IMR-90 (cell line): Measurements from ENCODE around the gene COL28A1. TPM values are rescaled to one million over a fixed set of nuclear protein-coding genes. Genes with fewer than 3 reads are reported as not detected.

Experiments used
- ATAC-seq: fragments of 200-7000 bp; cut with Tn5 transposase; 2 replicates; pipeline ENCODE4 v1.9.1; 2020; ENCODE audit warnings: low read depth, mild to moderate bottlenecking, moderate library complexity
- BruUV-seq: library from RNA; stranded (reverse); fragments of 400-500 nt; replicated peaks from 2 replicates; lab custom pipeline; 2021; lab: Mats Ljungman, UMichigan
- CTCF ChIA-PET: fragments of 300-600 bp; formaldehyde crosslinking; extraction: SDS; loops from one replicate; lab custom pipeline; 2021; ENCODE audit warnings: antibody characterized with exemption; lab: Yijun Ruan, JAX
- POLR2A ChIA-PET: fragments of 300-600 bp; sonication (Branson Sonifier 250); formaldehyde crosslinking; loops from one replicate; lab custom pipeline; 2022; ENCODE audit warnings: antibody characterized with exemption; ENCODE audit not compliant: unreplicated experiment; lab: Charles Lee
- DNase-seq: peaks from one replicate; pipeline ENCODE4 v3.0.0; 2013
- H2AFZ ChIP-seq: replicated peaks from 2 replicates; pipeline ENCODE3; 2013; ENCODE audit warnings: low read length, mild to moderate bottlenecking; ENCODE audit not compliant: poor library complexity
- H2AK5ac ChIP-seq: 2 replicates; pipeline ENCODE4 v1.6.1; 2013; ENCODE audit warnings: low read depth, low read length, inconsistent platforms
- H2AK9ac ChIP-seq: replicated peaks from 2 replicates; pipeline ENCODE3; 2013; ENCODE audit warnings: mild to moderate bottlenecking, low read depth, low read length, moderate library complexity; ENCODE audit not compliant: poor library complexity
- H2BK120ac ChIP-seq: 2 replicates; pipeline ENCODE4 v1.6.1; 2013; ENCODE audit warnings: low read depth, low read length, inconsistent platforms
- H2BK15ac ChIP-seq: 3 replicates; pipeline ENCODE4 v1.6.1; 2013; ENCODE audit warnings: low read depth, low read length, inconsistent platforms
- H2BK20ac ChIP-seq: 2 replicates; pipeline ENCODE4 v1.6.1; 2013; ENCODE audit warnings: low read depth, mild to moderate bottlenecking, inconsistent platforms, low read length, moderate library complexity
- H2BK5ac ChIP-seq: 2 replicates; pipeline ENCODE4 v1.6.1; 2013; ENCODE audit warnings: mild to moderate bottlenecking, low read depth, low read length, inconsistent platforms; ENCODE audit not compliant: poor library complexity, severe bottlenecking
- H3K14ac ChIP-seq: replicated peaks from 2 replicates; pipeline ENCODE4 v1.6.1; 2013; ENCODE audit warnings: low read depth, low read length, inconsistent platforms
- H3K18ac ChIP-seq: 2 replicates; pipeline ENCODE4 v1.6.1; 2013; ENCODE audit warnings: low read depth, low read length, control low read depth
- H3K23ac ChIP-seq: 2 replicates; pipeline ENCODE4 v1.6.1; 2013; ENCODE audit warnings: low read depth, low read length, inconsistent platforms
- H3K27ac ChIP-seq: 2 replicates; pipeline ENCODE4 v1.5.1; 2013; ENCODE audit warnings: mild to moderate bottlenecking, control low read depth, low read length; ENCODE audit not compliant: insufficient read depth
- H3K27me3 ChIP-seq: 2 replicates; pipeline ENCODE4 v1.6.1; 2013; ENCODE audit warnings: low read length; ENCODE audit not compliant: control insufficient read depth, insufficient read depth
- H3K36me3 ChIP-seq: 2 replicates; pipeline ENCODE4 v1.6.1; 2013; ENCODE audit warnings: low read length, mixed read lengths; ENCODE audit not compliant: control insufficient read depth, insufficient read depth
- H3K4ac ChIP-seq: 2 replicates; pipeline ENCODE4 v1.6.1; 2013; ENCODE audit warnings: low read depth, low read length, inconsistent platforms
- H3K4me1 ChIP-seq: 2 replicates; pipeline ENCODE4 v1.6.1; 2013; ENCODE audit warnings: low read length, mixed read lengths; ENCODE audit not compliant: control insufficient read depth, insufficient read depth
- H3K4me2 ChIP-seq: 2 replicates; pipeline ENCODE4 v1.6.1; 2013; ENCODE audit warnings: low read depth, mild to moderate bottlenecking, control low read depth, low read length, moderate library complexity
- H3K4me3 ChIP-seq: 2 replicates; pipeline ENCODE4 v1.5.1; 2013; ENCODE audit warnings: low read depth, mild to moderate bottlenecking, control low read depth, low read length, moderate library complexity; ENCODE audit not compliant: insufficient read depth
- H3K56ac ChIP-seq: 2 replicates; pipeline ENCODE4 v1.6.1; 2013; ENCODE audit warnings: low read length, inconsistent platforms; ENCODE audit not compliant: insufficient read depth; ENCODE audit errors: extremely low read depth
- H3K79me1 ChIP-seq, 2 experiments: 2 replicates each; pipeline ENCODE4 v1.6.1; 2013; ENCODE audit warnings: low read length in 2 of 2, inconsistent platforms in 1 of 2, low read depth in 1 of 2
- H3K9ac ChIP-seq: 2 replicates; pipeline ENCODE4 v1.6.1; 2013; ENCODE audit warnings: low read depth, low read length, control low read depth
- H3K9me1 ChIP-seq: 2 replicates; pipeline ENCODE4 v1.6.1; 2013; ENCODE audit warnings: low read length, inconsistent platforms; ENCODE audit not compliant: insufficient read depth
- H3K9me3 ChIP-seq: 2 replicates; pipeline ENCODE4 v1.6.1; 2013; ENCODE audit warnings: low read length; ENCODE audit not compliant: control insufficient read depth, insufficient read depth
- H4K20me1 ChIP-seq: 2 replicates; pipeline ENCODE4 v1.6.1; 2013; ENCODE audit warnings: low read length, inconsistent platforms; ENCODE audit not compliant: insufficient read depth
- H4K5ac ChIP-seq: 2 replicates; pipeline ENCODE4 v1.6.1; 2013; ENCODE audit warnings: mild to moderate bottlenecking, low read depth, low read length, control low read depth
- H4K8ac ChIP-seq, 2 experiments: 2 replicates each; pipeline ENCODE4 v1.6.1; 2013; ENCODE audit warnings: low read depth in 2 of 2, low read length in 2 of 2, control low read depth in 1 of 2, inconsistent platforms in 1 of 2
- H4K91ac ChIP-seq: 2 replicates; pipeline ENCODE4 v1.6.1; 2013; ENCODE audit warnings: low read depth, low read length, inconsistent platforms; ENCODE audit not compliant: insufficient read depth
- ELK1 ChIP-seq: fragments of 150-350 bp; IDR thresholded peaks from 2 replicates; pipeline ENCODE4 v1.6.1; 2016; ENCODE audit warnings: low read depth, mild to moderate bottlenecking, low read length, moderate library complexity, borderline replicate concordance
- MAFK ChIP-seq: IDR thresholded peaks from 2 replicates; pipeline ENCODE4 v1.6.1; 2012; ENCODE audit warnings: low read depth, low read length, improper control_type of control experiment
- WGBS, 2 experiments: methylation state at CpG; one replicate each; pipeline versions ENCODE4 v1.1.5 to v1.1.7; 2013; ENCODE audit warnings: missing lambda C conversion rate in 2 of 2; ENCODE audit not compliant: insufficient read length in 1 of 2; ENCODE audit errors: extremely low coverage in 2 of 2; 5-methylcytosine and 5-hydroxymethylcytosine counted together
- dilution Hi-C: fragments of 300-500 bp; cut with HindIII; formaldehyde crosslinking; loops from one replicate; pipeline ENCODE4 v1.14.3; 2018; ENCODE audit warnings: low sequenced_read_pairs; ENCODE audit not compliant: unreplicated experiment
- in situ Hi-C: fragments of 300-500 bp; cut with MboI; formaldehyde crosslinking; loops from 3 replicates; pipeline ENCODE4 v1.14.3; 2019; ENCODE audit warnings: low sequenced_read_pairs, inconsistent platforms, mixed read lengths
- intact Hi-C: fragments of 100-400 bp; cut with micrococcal nuclease; formaldehyde crosslinking; loops from 2 replicates; pipeline ENCODE4 v1.10.0; 2022
- polyA plus RNA-seq, 3 experiments: library from polyadenylated mRNA; depleted of rRNA; stranded (reverse); fragments of >200 nt; gene quantifications; 2 replicates each; pipeline ENCODE4 v1.2.3, GENCODE V29; 2012; ENCODE audit warnings: low replicate concordance in 1 of 3
- total RNA-seq: library from RNA; depleted of rRNA; stranded (reverse); fragments of >200 nt; gene quantifications from 2 replicates; pipeline ENCODE4 v1.2.3, GENCODE V29; 2012

COL28A1 gene
- total and polyA plus RNA-seq, 2 of the 4 experiments (the other 2 are of a cell fraction): under 0.01 to 0.05 TPM

- H2BK20ac ChIP-seq: no peak overlapping the region
- intact Hi-C loops: no loop called here
- no TSS peak for BruUV-seq
These were observed 2.0 kb upstream of the COL28A1 start for GRCh38 chr7:7537711-7538110.

More at GRCh38 chr7:7537711-7538110, 2.0 kb upstream of the COL28A1 start:
- Histone ChIP-seq H4K20me1 (no peaks in the 10 kb centered on the region), H3K9me1 (no peaks in the 10 kb centered on the region), H4K91ac (no peak overlapping the region), H4K5ac (no peak overlapping the region), H2BK120ac (no peak overlapping the region), H3K79me1 (no peaks in the 10 kb centered on the region), H2AFZ (no peak overlapping the region), H3K9ac (no peak overlapping the region), H3K14ac (no peak overlapping the region), H3K27ac (no peak overlapping the region), H3K4ac (no peak overlapping the region), H3K27me3 (no peaks in the 10 kb centered on the region), H3K18ac (no peak overlapping the region), H2BK15ac (no peak overlapping the region), H2BK5ac (no peak overlapping the region), H3K36me3 (no peaks in the 10 kb centered on the region), H3K56ac (no peak overlapping the region), H3K4me2 (no peak overlapping the region), H2AK9ac (no peak overlapping the region), H3K4me1 (no peaks in the 10 kb centered on the region), H3K4me3 (no peak overlapping the region), H2AK5ac (no peak overlapping the region), H4K8ac (no peak overlapping the region), H3K9me3 (no peaks in the 10 kb centered on the region), H3K23ac (no peak overlapping the region)
- no peak for DNase-seq
- ChIA-PET CTCF (interaction anchor here (1.1 kb wide), 1 partner anchor 113 kb away, joined by 3 read pairs; no protein-coding TSS in a partner anchor), POLR2A (no interaction called here)
- dilution Hi-C loops: no loop called here
- in situ Hi-C loops: loop anchor here (5.0 kb wide), 2 partner anchors 110 to 435 kb away; no protein-coding TSS in a partner anchor
- no peak for ATAC-seq
- 0 out of 2 replicates have a peak, but pooled peaks have one; percentile 14 for TF ChIP-seq MAFK
- no peak for TF ChIP-seq ELK1
- no CpG with 5 or more reads among the region's 2 CpGs for WGBS, 2 experiments
